ENCODE data around the gene PSENEN.
"Not testable (repeated sequence)": the region's sequence is repeated elsewhere in the genome, so short reads cannot be mapped to it uniquely, and the experiment has no call there.

Gene PSENEN

DNA sequence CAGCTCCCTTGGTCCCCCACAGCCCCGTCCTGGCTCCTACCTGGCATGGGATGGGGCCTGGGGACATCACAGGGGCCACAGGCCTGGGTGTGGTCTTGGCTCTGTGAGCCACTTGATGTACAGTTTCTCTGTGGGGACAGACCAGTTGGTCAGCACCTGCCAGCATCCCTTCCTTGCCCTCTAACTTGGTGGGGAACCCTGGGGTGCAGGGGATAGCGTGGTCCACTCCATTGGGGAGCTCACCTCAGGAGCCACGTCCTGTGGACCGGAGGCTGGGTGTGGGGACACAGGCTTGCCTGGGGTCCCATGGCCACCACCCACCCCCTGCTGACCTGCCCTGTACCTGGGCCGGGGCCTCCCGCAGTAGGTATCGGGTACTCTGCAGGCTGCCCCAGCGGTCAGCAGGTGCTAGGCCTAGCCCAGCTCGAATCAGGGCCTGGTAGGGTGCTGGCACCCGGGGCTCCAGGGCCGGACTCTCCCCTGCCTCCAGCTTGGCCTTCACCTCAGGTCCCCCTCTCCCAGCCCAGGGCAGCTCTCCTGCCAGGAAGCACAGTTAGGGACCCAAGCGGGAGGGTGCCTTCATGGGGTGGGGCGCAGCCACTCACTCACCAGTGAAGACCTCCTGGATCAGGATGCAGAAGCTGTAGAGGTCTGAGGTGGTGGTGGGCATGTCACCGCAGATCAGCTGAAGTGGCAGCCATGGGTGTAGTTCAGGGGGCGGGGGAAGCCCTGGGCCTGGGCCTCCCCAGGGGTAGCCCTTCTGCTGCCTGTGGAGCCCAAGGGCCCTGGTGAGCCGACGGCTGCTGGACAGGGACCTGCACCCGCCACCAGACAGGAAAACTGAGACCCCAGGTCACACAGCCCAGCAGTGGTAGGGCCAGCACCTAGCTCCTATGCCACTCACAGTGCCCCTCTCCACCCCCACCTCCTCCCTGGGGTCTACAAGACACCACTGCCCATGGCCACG is 44.8 kb downstream of the PSENEN start:
- H3K4me3 ChIP-seq (ENCODE audit: low read length): no peak overlapping the region
- no peak for DNase-seq (ENCODE audit: low read depth)
- TF ChIP-seq, protein P1, sequence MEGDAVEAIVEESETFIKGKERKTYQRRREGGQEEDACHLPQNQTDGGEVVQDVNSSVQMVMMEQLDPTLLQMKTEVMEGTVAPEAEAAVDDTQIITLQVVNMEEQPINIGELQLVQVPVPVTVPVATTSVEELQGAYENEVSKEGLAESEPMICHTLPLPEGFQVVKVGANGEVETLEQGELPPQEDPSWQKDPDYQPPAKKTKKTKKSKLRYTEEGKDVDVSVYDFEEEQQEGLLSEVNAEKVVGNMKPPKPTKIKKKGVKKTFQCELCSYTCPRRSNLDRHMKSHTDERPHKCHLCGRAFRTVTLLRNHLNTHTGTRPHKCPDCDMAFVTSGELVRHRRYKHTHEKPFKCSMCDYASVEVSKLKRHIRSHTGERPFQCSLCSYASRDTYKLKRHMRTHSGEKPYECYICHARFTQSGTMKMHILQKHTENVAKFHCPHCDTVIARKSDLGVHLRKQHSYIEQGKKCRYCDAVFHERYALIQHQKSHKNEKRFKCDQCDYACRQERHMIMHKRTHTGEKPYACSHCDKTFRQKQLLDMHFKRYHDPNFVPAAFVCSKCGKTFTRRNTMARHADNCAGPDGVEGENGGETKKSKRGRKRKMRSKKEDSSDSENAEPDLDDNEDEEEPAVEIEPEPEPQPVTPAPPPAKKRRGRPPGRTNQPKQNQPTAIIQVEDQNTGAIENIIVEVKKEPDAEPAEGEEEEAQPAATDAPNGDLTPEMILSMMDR (conservative IDR thresholded peaks at IDR 0.05; ENCODE audit: low read length): no peak

DNA sequence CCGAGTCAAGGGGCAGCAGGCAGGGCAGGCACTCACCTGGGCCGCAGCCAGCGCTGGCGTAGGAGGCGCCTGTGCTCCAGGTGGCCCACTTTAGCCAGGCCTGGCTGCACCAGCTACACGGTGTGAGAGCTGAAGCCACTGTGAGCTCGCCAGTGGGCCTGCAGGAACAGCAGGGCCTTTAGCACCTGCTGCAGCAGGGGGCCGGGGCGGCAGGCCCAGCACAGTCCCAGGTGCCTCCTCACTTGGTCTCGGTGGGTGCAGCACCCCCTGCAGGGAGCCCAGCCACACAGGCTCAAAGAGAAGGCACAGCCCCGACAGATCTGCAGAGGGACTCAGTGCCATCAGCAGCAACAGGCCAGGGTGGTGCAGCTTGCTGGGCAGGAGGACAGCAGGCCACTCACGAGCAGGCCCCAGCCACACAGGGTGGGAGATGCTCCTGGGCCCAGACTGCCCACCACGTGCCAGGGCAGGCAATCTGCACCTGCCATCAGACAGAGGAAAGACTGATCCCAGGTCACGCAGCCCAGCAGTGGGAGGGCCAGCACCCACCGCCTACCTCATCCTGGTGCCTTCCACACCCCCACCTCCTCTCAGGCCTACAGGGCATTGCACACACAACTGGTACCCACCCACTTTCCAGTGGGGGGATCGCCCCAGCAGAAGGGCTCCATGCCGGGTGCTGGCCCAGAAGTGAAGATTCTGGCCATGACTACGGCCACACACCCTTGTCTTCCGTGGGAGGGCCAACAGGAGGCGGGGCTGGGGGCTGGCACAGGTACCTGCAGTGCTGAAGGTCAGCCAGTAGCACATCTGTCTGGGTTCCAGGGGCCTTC is 45.7 kb downstream of the PSENEN start:
- no peak for DNase-seq (ENCODE audit: low read depth)
- TF ChIP-seq, protein P1 (conservative IDR thresholded peaks at IDR 0.05; ENCODE audit: low read length): no peak
- no peak overlapping the region for H3K4me3 ChIP-seq (ENCODE audit: low read length)

DNA sequence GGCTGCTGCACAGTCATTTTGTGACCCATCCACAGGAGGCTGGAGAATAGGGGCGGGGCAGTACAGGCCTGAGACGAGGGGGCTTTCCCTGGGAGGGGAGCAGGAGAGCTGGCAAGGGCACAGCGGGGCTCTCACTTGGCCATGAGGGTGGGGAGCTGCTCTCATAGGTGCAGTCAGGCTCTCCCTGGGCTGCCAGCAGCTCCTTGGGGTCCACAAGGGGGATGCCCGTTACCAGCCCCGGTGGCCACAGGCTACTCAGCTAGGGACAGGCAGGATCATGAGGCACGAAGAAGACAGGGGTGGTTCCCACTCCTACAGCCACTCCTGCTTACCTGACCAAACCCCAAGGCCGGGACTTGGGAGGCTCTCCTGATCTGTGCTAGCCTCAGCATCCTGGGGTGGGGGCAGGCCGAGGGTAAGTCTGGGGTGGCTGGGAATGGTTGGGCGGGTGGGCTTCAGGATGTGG is 46.4 kb downstream of the PSENEN start:
- H3K4me3 ChIP-seq (ENCODE audit: low read length): no peak overlapping the region
- TF ChIP-seq, protein P1 (conservative IDR thresholded peaks at IDR 0.05; ENCODE audit: low read length): no peak
- DNase-seq (ENCODE audit: low read depth): no peak

DNA sequence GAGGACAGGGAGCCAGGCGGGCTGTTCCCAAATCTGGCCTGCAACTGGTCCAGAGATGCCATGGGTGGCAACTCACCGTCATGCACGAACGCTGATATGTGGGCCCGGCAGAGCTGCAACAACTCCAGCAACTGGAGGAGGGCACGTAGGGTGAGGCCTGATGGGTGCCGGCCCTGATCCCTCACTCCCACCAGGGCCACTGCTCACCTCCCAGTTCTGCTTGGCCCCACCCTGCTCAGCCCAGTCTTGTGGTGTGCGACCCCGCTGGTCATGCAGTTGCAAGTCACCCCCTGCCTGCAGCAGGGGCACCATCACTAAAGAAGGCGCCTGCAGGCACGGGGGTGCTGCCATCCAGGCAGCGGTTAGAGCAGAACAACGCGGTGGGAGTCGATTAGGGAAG is 46.9 kb downstream of the PSENEN start:
- H3K4me3 ChIP-seq (ENCODE audit: low read length): no peak overlapping the region
- TF ChIP-seq, protein P1 (conservative IDR thresholded peaks at IDR 0.05; ENCODE audit: low read length): no peak
- no peak for DNase-seq (ENCODE audit: low read depth)

DNA sequence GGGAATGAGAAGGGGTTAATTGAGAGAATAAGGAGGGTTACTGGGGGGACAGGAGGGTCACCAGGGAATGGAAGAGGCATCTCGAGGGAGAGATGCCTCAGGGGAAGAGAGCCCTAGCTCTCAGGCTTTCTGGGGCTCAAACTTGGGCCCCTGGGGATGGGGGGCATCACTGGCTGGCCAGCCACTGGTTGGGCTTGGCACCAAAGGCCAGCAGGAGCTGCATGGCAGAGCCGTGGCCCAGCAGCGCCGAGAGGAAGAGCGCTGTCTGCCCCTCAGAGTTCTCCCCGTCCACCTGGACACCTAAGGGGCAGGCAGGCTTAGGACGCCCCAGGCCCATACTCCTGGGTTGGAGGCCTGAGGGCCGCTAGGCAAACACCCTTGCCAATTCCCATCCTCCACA is 47.4 kb downstream of the PSENEN start:
- DNase-seq (ENCODE audit: low read depth): no peak
- TF ChIP-seq, protein P1 (conservative IDR thresholded peaks at IDR 0.05; ENCODE audit: low read length): no peak
- H3K4me3 ChIP-seq (ENCODE audit: low read length): no peak overlapping the region

DNA sequence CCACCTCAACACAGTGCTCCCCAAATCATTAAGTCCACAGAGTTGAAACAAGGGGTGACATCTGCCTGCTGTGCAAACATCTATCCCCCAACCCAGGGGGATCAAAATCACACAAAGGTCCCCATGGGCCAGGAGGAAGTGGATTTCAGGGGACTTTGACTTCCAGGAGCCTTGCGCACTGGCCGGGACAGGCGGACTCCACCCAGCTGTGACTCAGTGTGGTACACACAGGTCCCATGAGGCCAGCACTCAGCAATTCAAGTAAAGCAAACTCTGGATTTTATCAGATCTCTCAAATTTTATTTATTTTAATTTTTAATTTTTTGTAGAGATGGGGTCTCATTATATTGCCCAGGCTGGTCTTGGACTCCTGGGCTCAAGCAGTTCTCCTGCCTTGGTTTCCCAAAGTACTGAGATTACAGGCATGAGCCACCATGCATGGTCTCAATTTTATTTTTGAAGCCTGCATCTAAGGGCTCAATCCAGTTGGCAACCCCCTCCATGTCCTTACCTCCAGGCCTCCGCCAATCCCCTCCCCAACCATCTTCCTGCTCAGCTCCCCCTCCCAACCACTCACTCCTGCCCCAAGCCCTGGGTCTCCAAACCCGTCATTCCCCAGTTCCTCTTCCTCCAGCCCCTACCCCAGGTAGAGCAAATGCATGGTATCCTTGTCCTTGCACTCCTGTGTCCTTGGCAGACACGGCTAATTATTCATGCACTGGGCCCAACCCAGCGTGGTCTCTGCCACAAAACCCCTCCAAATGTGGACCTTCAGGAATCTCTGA is 48.1 kb downstream of the PSENEN start:
- no peak overlapping the region for H3K4me3 ChIP-seq (ENCODE audit: low read length)
- DNase-seq (ENCODE audit: low read depth): peak; percentile 24
- TF ChIP-seq, protein P1 (conservative IDR thresholded peaks at IDR 0.05; ENCODE audit: low read length): no peak

DNA sequence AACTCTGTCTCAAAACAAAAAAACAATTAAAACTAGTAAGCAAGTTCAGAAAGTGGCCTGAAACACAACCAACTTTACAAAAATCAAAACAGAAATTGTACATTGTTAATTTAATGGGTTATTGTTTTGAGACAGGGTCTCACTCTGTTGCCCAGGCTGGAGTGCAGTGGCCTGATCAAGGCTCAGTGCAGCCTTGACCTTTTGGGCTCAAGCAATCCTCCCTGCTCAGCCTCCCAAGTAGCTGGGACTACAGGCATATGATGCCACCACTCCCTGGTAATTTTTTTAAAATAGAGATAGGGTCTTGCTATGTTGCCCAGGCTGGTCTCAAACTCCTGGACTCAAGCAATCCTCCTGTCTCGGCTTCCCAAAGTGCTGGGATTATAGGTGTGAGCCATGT is 50.1 kb downstream of the PSENEN start:
- not testable (repeated sequence) for H3K4me3 ChIP-seq (ENCODE audit: low read length); DNase-seq (ENCODE audit: low read depth)

All from AG10803 (cell line).